Pancreas (tissue), 10 donors: ENCODE results near the gene PDCD11. TPM values are rescaled to one million over a fixed set of nuclear protein-coding genes. Genes with fewer than 3 reads are reported as not detected.

Source experiments
- ATAC-seq, 4 donors: fragments of 200-7000 bp; cut with Tn5 transposase; one replicate each; pipeline versions ENCODE4 v1.8.0 to v1.9.1; 2020; ENCODE audit warnings: mild to moderate bottlenecking in 4 of 4, moderate library complexity in 4 of 4
- DNase-seq, 6 donors: peaks; one replicate each; pipeline ENCODE4 v3.0.0-alpha.2; 2020
- FAIRE-seq: peaks from 2 replicates; lab custom pipeline; 2012; peaks lifted over from hg19 to GRCh38; lab: Jason Lieb, UNC
- H3K27ac ChIP-seq, 4 donors: fragments of 200-600 bp; sonication (generic); 1 replicate in 3 of 4; 2 replicates in 1 of 4; pipeline versions ENCODE4 v1.5.0 to v1.8.0; 2020
- H3K27me3 ChIP-seq, 4 donors: fragments of 200-600 bp; one replicate each; pipeline ENCODE4 v1.8.0; 2021
- H3K36me3 ChIP-seq, 3 donors: fragments of 200-600 bp; sonication (generic) in 1 of 3; one replicate each; pipeline versions ENCODE4 v1.5.0 to v1.8.0; 2020 to 2021
- H3K4me1 ChIP-seq, 3 donors: fragments of 200-600 bp; one replicate each; pipeline ENCODE4 v1.8.0; 2021
- H3K4me3 ChIP-seq, 4 donors: fragments of 200-600 bp; sonication (generic) in 2 of 4; one replicate each; pipeline versions ENCODE4 v1.5.0 to v1.8.0; 2020 to 2021
- H3K9me3 ChIP-seq, 4 donors: fragments of 200-600 bp; one replicate each; pipeline ENCODE4 v1.8.0; 2021
- WGBS, 2 donors: extraction: QIAGEN DNeasy Blood & Tissue Kit; methylation state at CpG; one replicate each; pipeline ENCODE4 v1.1.7; 2013; 5-methylcytosine and 5-hydroxymethylcytosine counted together
- intact Hi-C, 3 donors: fragments of 100-400 bp; cut with DNase I; formaldehyde crosslinking; loops; one replicate each; pipeline versions ENCODE4 v1.11.1 to v1.14.2; 2022
- microRNA-seq, 2 donors: library from miRNA; unstranded; fragments of <30 nt; microRNA quantifications; one replicate each; pipeline versions ENCODE4 to v1.1.0, GENCODE V29; 2019 to 2020
- polyA plus RNA-seq, 2 donors: library from polyadenylated mRNA; stranded (reverse); fragments of 200-250 nt; gene quantifications; one replicate each; pipeline ENCODE4 v1.2.3, GENCODE V29; 2013
- total RNA-seq, 6 donors: library from RNA; stranded (reverse); fragmentation: NEBNext Ultra II Directional in 4 of 6; extraction: Animal tissue kit (Norgen Biotek cat#: 25700) in 4 of 6; gene quantifications; one replicate each; pipeline versions ENCODE4 v1.2.1 to v1.2.4, GENCODE V29; 2021 to 2023
- TF ChIP-seq, protein P1 (sequence below), 4 donors: fragments of 200-600 bp; sonication (generic) in 3 of 4; IDR thresholded peaks; one replicate each; pipeline versions ENCODE4 v1.5.0 to v1.8.0; 2021; ENCODE audit warnings: antibody characterized with exemption in 4 of 4
- donor health status: healthy with polysubstance abuse.
- donor health status: DM: no; HTN: no; CAD: no; lungs with moderate emphysema.
- donor health status: DM: no; HTN: no; CAD: no.
- donor health status: control.
- donor health status: control.
- donor health status: Bipolar disorder and iron deficiency.
- donor health status: DM: yes; HTN: yes; CAD: no.
- donor health status: DM: no; HTN: no; CAD: no.
- donor health status: DM: no; HTN: no; CAD: no.
- donor health status: DM: yes; HTN: yes; CAD: no.

The PDCD11 gene
- total and polyA plus RNA-seq, 8 donors, result 11.3 to 27.4 (median 16.2) TPM

- intact Hi-C loops, result no loop called here
Observed at GRCh38 chr10:103493916-103494877, 97.8 kb downstream of the PDCD11 start.

DNA sequence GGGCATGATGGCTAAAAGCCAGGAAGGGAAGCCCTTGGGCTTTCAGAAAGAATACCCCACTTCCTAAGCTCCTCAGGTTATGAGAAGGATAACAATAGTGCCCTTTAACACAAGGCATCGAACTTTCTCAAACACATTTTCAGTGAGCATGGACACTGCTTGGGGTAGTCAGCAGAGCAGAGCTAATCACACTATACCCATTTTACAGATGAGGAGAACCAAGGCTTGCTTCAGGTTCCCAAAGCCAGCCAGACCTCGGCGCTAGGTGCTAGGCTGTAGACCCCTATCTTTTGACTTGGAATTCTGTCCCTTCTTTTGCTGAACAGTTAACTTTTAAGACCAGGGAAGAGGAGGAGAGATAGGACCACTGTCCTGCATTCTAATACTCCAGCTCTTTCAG lies 98.9 kb downstream of the PDCD11 start:
- 65 to 70% methylated on average over 3 of the region's 3 CpGs for WGBS, 2 donors
- no peaks in the 10 kb centered on the region for H3K9me3 ChIP-seq
- H3K4me3 ChIP-seq, result peak overlapping the region in 2 of 4 donors; percentile 63 to 72
- TF ChIP-seq, protein P1, sequence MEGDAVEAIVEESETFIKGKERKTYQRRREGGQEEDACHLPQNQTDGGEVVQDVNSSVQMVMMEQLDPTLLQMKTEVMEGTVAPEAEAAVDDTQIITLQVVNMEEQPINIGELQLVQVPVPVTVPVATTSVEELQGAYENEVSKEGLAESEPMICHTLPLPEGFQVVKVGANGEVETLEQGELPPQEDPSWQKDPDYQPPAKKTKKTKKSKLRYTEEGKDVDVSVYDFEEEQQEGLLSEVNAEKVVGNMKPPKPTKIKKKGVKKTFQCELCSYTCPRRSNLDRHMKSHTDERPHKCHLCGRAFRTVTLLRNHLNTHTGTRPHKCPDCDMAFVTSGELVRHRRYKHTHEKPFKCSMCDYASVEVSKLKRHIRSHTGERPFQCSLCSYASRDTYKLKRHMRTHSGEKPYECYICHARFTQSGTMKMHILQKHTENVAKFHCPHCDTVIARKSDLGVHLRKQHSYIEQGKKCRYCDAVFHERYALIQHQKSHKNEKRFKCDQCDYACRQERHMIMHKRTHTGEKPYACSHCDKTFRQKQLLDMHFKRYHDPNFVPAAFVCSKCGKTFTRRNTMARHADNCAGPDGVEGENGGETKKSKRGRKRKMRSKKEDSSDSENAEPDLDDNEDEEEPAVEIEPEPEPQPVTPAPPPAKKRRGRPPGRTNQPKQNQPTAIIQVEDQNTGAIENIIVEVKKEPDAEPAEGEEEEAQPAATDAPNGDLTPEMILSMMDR (IDR thresholded peaks at IDR 0.05), result no peak
- intact Hi-C loops, result no loop called here
- no peaks in the 10 kb centered on the region for H3K4me1 ChIP-seq
- ATAC-seq (no peak), DNase-seq (no peak), FAIRE-seq (no peak)
- H3K36me3 ChIP-seq, result no peaks in the 10 kb centered on the region
- H3K27me3 ChIP-seq, result no peaks in the 10 kb centered on the region
- peak overlapping the region in 3 of 4 donors; percentile 51 to 77 (median 71) for H3K27ac ChIP-seq

More at GRCh38 chr10:103493916-103494877, 97.8 kb downstream of the PDCD11 start:
- Histone ChIP-seq H3K27me3 (no peaks in the 10 kb centered on the region), H3K4me1 (no peaks in the 10 kb centered on the region), H3K9me3 (no peaks in the 10 kb centered on the region), H3K27ac (peak overlapping the region; percentile 51 to 77 (median 63)), H3K36me3 (no peaks in the 10 kb centered on the region), H3K4me3 (peak overlapping the region; percentile 63 to 83 (median 70))
- 4% methylated on average over 60 to 92 of the region's 92 CpGs for WGBS, 2 donors
- ATAC-seq (peak; percentile 62 to 70 (median 65)), FAIRE-seq (no peak), DNase-seq (peak in 4 of 6 donors; percentile 46 to 83 (median 62))
- TF ChIP-seq, protein P1 (IDR thresholded peaks at IDR 0.05), result no peak

Small RNA genes lying within 50 kb of the gene (microRNA-seq; reads per million reads assigned to microRNA genes)
- 312 to 597 reads per million in 2 donors for gene MIR1307

Other genes with a start within 250 kb of the PDCD11 start
- gene NT5C2, start 203.4 kb upstream of the PDCD11 start, total RNA-seq, result 10 to 100 TPM; 21.7 to 45.0 (median 26.4) TPM
- 10 to 100 TPM; 19.4 to 34.2 TPM for gene NT5C2, start 203.4 kb upstream of the PDCD11 start, polyA plus RNA-seq
- not detected for gene RPEL1, start 150.7 kb upstream of the PDCD11 start, total RNA-seq
- not detected for gene RPEL1, start 150.7 kb upstream of the PDCD11 start, polyA plus RNA-seq
- gene INA, start 119.5 kb upstream of the PDCD11 start, total RNA-seq, result 1 to 10 TPM in 3 of 6 donors, under 1 TPM in 3; 0.32 to 2.9 (median 1.1) TPM
- 10 to 100 TPM in 1 of 2 donors, 1 to 10 TPM in 1; 3.2 to 13.1 TPM for gene INA, start 119.5 kb upstream of the PDCD11 start, polyA plus RNA-seq
- gene PCGF6, start 45.5 kb upstream of the PDCD11 start, total RNA-seq, result 1 to 10 TPM; 4.6 to 6.7 (median 5.2) TPM
- 1 to 10 TPM; 3.8 to 5.3 TPM for gene PCGF6, start 45.5 kb upstream of the PDCD11 start, polyA plus RNA-seq
- gene TAF5, start 28.6 kb upstream of the PDCD11 start, total RNA-seq, result 1 to 10 TPM; 1.4 to 2.6 (median 1.9) TPM
- 1 to 10 TPM; 1.3 to 1.9 TPM for gene TAF5, start 28.6 kb upstream of the PDCD11 start, polyA plus RNA-seq
- 100 to 1,000 TPM; 113 to 150 (median 132) TPM for gene ATP5MK, start 151 bp upstream of the PDCD11 start, total RNA-seq
- gene ATP5MK, start 151 bp upstream of the PDCD11 start, polyA plus RNA-seq, result 100 to 1,000 TPM; 376 to 488 TPM
- gene CALHM2, start 55.7 kb downstream of the PDCD11 start, total RNA-seq, result 10 to 100 TPM in 1 of 6 donors, 1 to 10 TPM in 5; 1.1 to 14.0 (median 4.1) TPM
- gene CALHM2, start 55.7 kb downstream of the PDCD11 start, polyA plus RNA-seq, result 1 to 10 TPM; 7.0 to 7.7 TPM
- under 1 TPM in 1 of 6 donors, not detected in 5; 0.16 TPM for gene CALHM1, start 62.3 kb downstream of the PDCD11 start, total RNA-seq
- gene CALHM1, start 62.3 kb downstream of the PDCD11 start, polyA plus RNA-seq, result not detected
- under 1 TPM; 0.08 to 0.58 (median 0.17) TPM for gene CALHM3, start 82.6 kb downstream of the PDCD11 start, total RNA-seq
- 1 to 10 TPM in 1 of 2 donors, under 1 TPM in 1; 0.11 to 1.5 TPM for gene CALHM3, start 82.6 kb downstream of the PDCD11 start, polyA plus RNA-seq
- gene NEURL1, start 97.1 kb downstream of the PDCD11 start, total RNA-seq, result 10 to 100 TPM; 11.0 to 19.2 (median 17.6) TPM
- gene NEURL1, start 97.1 kb downstream of the PDCD11 start, polyA plus RNA-seq, result 10 to 100 TPM; 36.3 to 69.9 TPM